Measurements from ENCODE around the gene ASB6. TPM values are rescaled to one million over a fixed set of nuclear protein-coding genes. Genes with fewer than 3 reads are reported as not detected.

ASB6 gene
- total and polyA plus RNA-seq, 2 of the 13 experiments (the other 11 are each of a cell fraction or from before 2014, with no cell fraction given), result 8.2 to 8.4 TPM

- TF ChIP-seq, protein P1, sequence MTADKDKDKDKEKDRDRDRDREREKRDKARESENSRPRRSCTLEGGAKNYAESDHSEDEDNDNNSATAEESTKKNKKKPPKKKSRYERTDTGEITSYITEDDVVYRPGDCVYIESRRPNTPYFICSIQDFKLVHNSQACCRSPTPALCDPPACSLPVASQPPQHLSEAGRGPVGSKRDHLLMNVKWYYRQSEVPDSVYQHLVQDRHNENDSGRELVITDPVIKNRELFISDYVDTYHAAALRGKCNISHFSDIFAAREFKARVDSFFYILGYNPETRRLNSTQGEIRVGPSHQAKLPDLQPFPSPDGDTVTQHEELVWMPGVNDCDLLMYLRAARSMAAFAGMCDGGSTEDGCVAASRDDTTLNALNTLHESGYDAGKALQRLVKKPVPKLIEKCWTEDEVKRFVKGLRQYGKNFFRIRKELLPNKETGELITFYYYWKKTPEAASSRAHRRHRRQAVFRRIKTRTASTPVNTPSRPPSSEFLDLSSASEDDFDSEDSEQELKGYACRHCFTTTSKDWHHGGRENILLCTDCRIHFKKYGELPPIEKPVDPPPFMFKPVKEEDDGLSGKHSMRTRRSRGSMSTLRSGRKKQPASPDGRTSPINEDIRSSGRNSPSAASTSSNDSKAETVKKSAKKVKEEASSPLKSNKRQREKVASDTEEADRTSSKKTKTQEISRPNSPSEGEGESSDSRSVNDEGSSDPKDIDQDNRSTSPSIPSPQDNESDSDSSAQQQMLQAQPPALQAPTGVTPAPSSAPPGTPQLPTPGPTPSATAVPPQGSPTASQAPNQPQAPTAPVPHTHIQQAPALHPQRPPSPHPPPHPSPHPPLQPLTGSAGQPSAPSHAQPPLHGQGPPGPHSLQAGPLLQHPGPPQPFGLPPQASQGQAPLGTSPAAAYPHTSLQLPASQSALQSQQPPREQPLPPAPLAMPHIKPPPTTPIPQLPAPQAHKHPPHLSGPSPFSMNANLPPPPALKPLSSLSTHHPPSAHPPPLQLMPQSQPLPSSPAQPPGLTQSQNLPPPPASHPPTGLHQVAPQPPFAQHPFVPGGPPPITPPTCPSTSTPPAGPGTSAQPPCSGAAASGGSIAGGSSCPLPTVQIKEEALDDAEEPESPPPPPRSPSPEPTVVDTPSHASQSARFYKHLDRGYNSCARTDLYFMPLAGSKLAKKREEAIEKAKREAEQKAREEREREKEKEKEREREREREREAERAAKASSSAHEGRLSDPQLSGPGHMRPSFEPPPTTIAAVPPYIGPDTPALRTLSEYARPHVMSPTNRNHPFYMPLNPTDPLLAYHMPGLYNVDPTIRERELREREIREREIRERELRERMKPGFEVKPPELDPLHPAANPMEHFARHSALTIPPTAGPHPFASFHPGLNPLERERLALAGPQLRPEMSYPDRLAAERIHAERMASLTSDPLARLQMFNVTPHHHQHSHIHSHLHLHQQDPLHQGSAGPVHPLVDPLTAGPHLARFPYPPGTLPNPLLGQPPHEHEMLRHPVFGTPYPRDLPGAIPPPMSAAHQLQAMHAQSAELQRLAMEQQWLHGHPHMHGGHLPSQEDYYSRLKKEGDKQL (CRISPR knock-in tag; IDR thresholded peaks at IDR 0.05; ENCODE audit: low read depth), result no peak
- TF ChIP-seq ZFP90 (CRISPR knock-in tag; IDR thresholded peaks at IDR 0.05; ENCODE audit: borderline replicate concordance) (peak; percentile 42; the same call in 1 of the 2 replicates), CHCHD3 (CRISPR knock-in tag; IDR thresholded peaks at IDR 0.05) (no peak), ZNF292 (CRISPR knock-in tag; IDR thresholded peaks at IDR 0.05; ENCODE audit: borderline replicate concordance, low read depth) (no peak), ZSCAN5A (CRISPR knock-in tag; IDR thresholded peaks at IDR 0.05; ENCODE audit: borderline replicate concordance) (no peak), HDAC6 (IDR thresholded peaks at IDR 0.05; ENCODE audit: low read depth, low read length) (no peak), DNMT1 (CRISPR knock-in tag; IDR thresholded peaks at IDR 0.05) (no peak), ZNF432 (CRISPR knock-in tag; IDR thresholded peaks at IDR 0.05; ENCODE audit: borderline replicate concordance) (no peak), ZC3H4 (CRISPR knock-in tag; IDR thresholded peaks at IDR 0.05; ENCODE audit: borderline replicate concordance) (peak; percentile 26; the same call in 1 of the 2 replicates), KLF6 (CRISPR knock-in tag; IDR thresholded peaks at IDR 0.05) (no peak), YEATS4 (CRISPR knock-in tag; IDR thresholded peaks at IDR 0.05; ENCODE audit: borderline replicate concordance) (peak; percentile 82), ZNF18 (CRISPR knock-in tag; IDR thresholded peaks at IDR 0.05; ENCODE audit: insufficient replicate concordance) (peak; percentile 65), ATF7-NPFF (CRISPR knock-in tag; IDR thresholded peaks at IDR 0.05; ENCODE audit: low read depth) (no peak)
- TF ChIP-seq, protein P2, sequence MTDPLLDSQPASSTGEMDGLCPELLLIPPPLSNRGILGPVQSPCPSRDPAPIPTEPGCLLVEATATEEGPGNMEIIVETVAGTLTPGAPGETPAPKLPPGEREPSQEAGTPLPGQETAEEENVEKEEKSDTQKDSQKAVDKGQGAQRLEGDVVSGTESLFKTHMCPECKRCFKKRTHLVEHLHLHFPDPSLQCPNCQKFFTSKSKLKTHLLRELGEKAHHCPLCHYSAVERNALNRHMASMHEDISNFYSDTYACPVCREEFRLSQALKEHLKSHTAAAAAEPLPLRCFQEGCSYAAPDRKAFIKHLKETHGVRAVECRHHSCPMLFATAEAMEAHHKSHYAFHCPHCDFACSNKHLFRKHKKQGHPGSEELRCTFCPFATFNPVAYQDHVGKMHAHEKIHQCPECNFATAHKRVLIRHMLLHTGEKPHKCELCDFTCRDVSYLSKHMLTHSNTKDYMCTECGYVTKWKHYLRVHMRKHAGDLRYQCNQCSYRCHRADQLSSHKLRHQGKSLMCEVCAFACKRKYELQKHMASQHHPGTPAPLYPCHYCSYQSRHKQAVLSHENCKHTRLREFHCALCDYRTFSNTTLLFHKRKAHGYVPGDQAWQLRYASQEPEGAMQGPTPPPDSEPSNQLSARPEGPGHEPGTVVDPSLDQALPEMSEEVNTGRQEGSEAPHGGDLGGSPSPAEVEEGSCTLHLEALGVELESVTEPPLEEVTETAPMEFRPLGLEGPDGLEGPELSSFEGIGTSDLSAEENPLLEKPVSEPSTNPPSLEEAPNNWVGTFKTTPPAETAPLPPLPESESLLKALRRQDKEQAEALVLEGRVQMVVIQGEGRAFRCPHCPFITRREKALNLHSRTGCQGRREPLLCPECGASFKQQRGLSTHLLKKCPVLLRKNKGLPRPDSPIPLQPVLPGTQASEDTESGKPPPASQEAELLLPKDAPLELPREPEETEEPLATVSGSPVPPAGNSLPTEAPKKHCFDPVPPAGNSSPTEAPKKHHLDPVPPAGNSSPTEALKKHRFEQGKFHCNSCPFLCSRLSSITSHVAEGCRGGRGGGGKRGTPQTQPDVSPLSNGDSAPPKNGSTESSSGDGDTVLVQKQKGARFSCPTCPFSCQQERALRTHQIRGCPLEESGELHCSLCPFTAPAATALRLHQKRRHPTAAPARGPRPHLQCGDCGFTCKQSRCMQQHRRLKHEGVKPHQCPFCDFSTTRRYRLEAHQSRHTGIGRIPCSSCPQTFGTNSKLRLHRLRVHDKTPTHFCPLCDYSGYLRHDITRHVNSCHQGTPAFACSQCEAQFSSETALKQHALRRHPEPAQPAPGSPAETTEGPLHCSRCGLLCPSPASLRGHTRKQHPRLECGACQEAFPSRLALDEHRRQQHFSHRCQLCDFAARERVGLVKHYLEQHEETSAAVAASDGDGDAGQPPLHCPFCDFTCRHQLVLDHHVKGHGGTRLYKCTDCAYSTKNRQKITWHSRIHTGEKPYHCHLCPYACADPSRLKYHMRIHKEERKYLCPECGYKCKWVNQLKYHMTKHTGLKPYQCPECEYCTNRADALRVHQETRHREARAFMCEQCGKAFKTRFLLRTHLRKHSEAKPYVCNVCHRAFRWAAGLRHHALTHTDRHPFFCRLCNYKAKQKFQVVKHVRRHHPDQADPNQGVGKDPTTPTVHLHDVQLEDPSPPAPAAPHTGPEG (CRISPR knock-in tag; IDR thresholded peaks at IDR 0.05), result peak; percentile 83
These were observed 15.2 kb downstream of the ASB6 start (continued) for GRCh38 chr9:129626625-129627284.
